Measurements from ENCODE around the gene BRINP3. TPM values are rescaled to one million over a fixed set of nuclear protein-coding genes. Genes with fewer than 3 reads are reported as not detected.

BRINP3 gene
- total and polyA plus RNA-seq, 3 donors from 2014 or later = 2.0 to 10.6 (median 2.2) TPM

DNA sequence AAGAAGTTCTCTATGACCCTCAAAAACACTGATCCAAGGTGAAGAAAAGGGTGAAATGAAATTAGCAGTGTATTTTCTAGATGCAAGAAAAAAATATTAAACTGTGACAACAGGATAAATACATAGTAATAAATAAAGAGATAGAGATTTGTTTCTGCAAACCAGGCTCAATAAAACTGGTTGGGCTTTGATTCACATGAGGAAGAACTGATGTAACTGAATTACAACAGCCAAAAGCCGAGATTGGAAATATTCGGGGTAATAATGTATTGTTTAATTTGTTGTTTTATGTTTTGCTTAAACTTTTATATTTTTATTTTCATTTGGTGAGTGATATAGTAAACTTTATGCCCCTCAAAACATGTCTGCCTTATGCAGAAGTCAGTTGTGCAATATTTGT, 285.0 kb downstream of the BRINP3 start:
- Histone ChIP-seq H3K4me1 (no peaks in the 10 kb centered on the region), H3K4me3 (no peak overlapping the region), H3K27ac (no peak overlapping the region), H3K36me3 (ENCODE audit: low read depth, missing control alignments) (no peaks in the 10 kb centered on the region), H3K9me3 (no peaks in the 10 kb centered on the region), H3K27me3 (no peaks in the 10 kb centered on the region)
- WGBS, 2 donors = 61 to 79% methylated on average over 2 of the region's 2 CpGs
- no peak for DNase-seq
- intact Hi-C loops (cut with DNase I; ENCODE audit: low total_unique reads) = no loop called here
- no peak for TF ChIP-seq POLR2A (IDR thresholded peaks at IDR 0.05)
- no peak for TF ChIP-seq CTCF (IDR thresholded peaks at IDR 0.05)

DNA sequence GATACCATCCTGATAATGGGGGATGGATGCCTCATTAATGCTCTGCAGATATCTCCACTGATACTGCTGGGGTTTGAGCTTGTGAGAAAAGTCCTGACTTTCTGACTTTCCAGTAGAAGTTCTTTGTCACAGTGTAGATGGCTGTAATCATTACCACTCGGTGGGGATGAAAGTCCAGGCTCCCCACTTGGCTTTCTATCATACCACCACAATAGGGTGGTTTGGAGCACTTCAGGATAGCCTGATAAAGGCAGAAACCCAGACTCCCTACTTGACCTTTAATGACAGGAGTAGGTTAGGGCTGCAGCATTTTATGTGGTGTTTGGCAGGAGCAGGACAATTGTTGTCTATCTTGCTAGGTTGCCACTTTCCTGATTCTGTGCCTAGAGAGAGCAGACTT, 294.1 kb downstream of the BRINP3 start:
- H3K9me3 ChIP-seq = no peaks in the 10 kb centered on the region
- H3K4me1 ChIP-seq = no peaks in the 10 kb centered on the region
- intact Hi-C loops (cut with DNase I; ENCODE audit: low total_unique reads) = no loop called here
- DNase-seq = no peak
- TF ChIP-seq CTCF (IDR thresholded peaks at IDR 0.05) (no peak), POLR2A (IDR thresholded peaks at IDR 0.05) (no peak)
- 70 to 78% methylated on average over 1 of the region's 1 CpG for WGBS, 2 donors
- no peaks in the 10 kb centered on the region for H3K27me3 ChIP-seq
- H3K36me3 ChIP-seq (ENCODE audit: low read depth, missing control alignments) = no peaks in the 10 kb centered on the region
- no peak overlapping the region for H3K4me3 ChIP-seq
- no peak overlapping the region for H3K27ac ChIP-seq

GRCh38 chr1:190179817-190180216, 297.8 kb downstream of the BRINP3 start:
- no peak overlapping the region for H3K27ac ChIP-seq
- H3K4me1 ChIP-seq = no peaks in the 10 kb centered on the region
- no peaks in the 10 kb centered on the region for H3K36me3 ChIP-seq (ENCODE audit: low read depth, missing control alignments)
- no peak for DNase-seq
- intact Hi-C loops (cut with DNase I; ENCODE audit: low total_unique reads) = no loop called here
- TF ChIP-seq POLR2A (IDR thresholded peaks at IDR 0.05) (no peak), CTCF (IDR thresholded peaks at IDR 0.05) (no peak)
- H3K9me3 ChIP-seq = no peaks in the 10 kb centered on the region
- H3K4me3 ChIP-seq = no peak overlapping the region
- H3K27me3 ChIP-seq = no peaks in the 10 kb centered on the region
- WGBS, 2 donors = 54 to 56% methylated on average over 3 of the region's 3 CpGs

GRCh38 chr1:190178827-190179226, 298.8 kb downstream of the BRINP3 start:
- TF ChIP-seq CTCF (IDR thresholded peaks at IDR 0.05) (no peak), POLR2A (IDR thresholded peaks at IDR 0.05) (no peak)
- H3K27me3 ChIP-seq = no peaks in the 10 kb centered on the region
- WGBS, 2 donors = 82 to 86% methylated on average over 2 of the region's 2 CpGs
- no peak overlapping the region for H3K4me3 ChIP-seq
- intact Hi-C loops (cut with DNase I; ENCODE audit: low total_unique reads) = no loop called here
- no peaks in the 10 kb centered on the region for H3K4me1 ChIP-seq
- H3K36me3 ChIP-seq (ENCODE audit: low read depth, missing control alignments) = no peaks in the 10 kb centered on the region
- no peak for DNase-seq
- H3K27ac ChIP-seq = no peak overlapping the region
- no peaks in the 10 kb centered on the region for H3K9me3 ChIP-seq

DNA sequence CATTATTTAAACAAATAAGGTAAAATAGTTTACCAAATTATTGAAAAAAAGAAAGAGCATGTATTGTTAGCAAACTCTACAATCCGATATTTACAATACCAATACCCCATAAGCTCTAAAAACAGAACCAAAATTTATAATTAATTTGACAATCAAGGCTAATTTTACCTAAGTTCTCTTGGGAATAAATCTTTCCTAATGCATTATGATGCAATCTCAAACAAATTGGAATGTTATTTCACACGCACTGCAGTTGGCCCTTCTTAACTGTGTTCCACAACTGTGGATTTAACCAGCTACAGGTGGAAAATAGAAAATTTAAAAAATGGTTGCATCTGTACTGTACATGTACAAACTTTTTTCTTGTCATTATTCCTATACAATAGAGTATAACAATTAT, 300.1 kb downstream of the BRINP3 start:
- Histone ChIP-seq H3K4me3 (no peak overlapping the region), H3K4me1 (no peaks in the 10 kb centered on the region), H3K9me3 (no peaks in the 10 kb centered on the region), H3K36me3 (ENCODE audit: low read depth, missing control alignments) (no peaks in the 10 kb centered on the region), H3K27me3 (no peaks in the 10 kb centered on the region), H3K27ac (no peak overlapping the region)
- intact Hi-C loops (cut with DNase I; ENCODE audit: low total_unique reads) = no loop called here
- no peak for TF ChIP-seq POLR2A (IDR thresholded peaks at IDR 0.05)
- TF ChIP-seq CTCF (IDR thresholded peaks at IDR 0.05) = no peak
- no peak for DNase-seq
- 91 to 93% methylated on average over 2 of the region's 2 CpGs for WGBS, 2 donors
